Gastroesophageal sphincter (tissue), 4 donors: ENCODE results near the gene PSD4. TPM values are rescaled to one million over a fixed set of nuclear protein-coding genes. Genes with fewer than 3 reads are reported as not detected.

Experiments
- ATAC-seq: fragments of 150-250 bp; one replicate; pipeline ENCODE4 v1.9.1; 2016; ENCODE audit warnings: mild to moderate bottlenecking, moderate library complexity
- H3K27ac ChIP-seq, 4 donors: fragments of 200-600 bp; sonication (generic) in 3 of 4; 1 replicate in 3 of 4; 2 replicates in 1 of 4; pipeline ENCODE4 v1.5.1; 2016 to 2019
- H3K27me3 ChIP-seq: fragments of 200-600 bp; sonication (generic); one replicate; pipeline ENCODE4 v1.5.1; 2019
- H3K36me3 ChIP-seq, 2 donors: fragments of 200-600 bp; sonication (generic); one replicate each; pipeline ENCODE4 v1.5.1; 2019; ENCODE audit warnings: control low read depth in 1 of 2
- H3K4me1 ChIP-seq, 3 donors: fragments of 200-600 bp; sonication (generic); 1 replicate in 2 of 3; 2 replicates in 1 of 3; pipeline ENCODE4 v1.5.1; 2016 to 2019; ENCODE audit warnings: control low read depth in 2 of 3
- H3K4me3 ChIP-seq, 2 donors: fragments of 200-600 bp; sonication (generic); one replicate each; pipeline ENCODE4 v1.5.1; 2019; ENCODE audit warnings: mild to moderate bottlenecking in 1 of 2, moderate library complexity in 1 of 2
- H3K9me3 ChIP-seq, 3 donors: fragments of 200-600 bp; sonication (generic); one replicate each; pipeline ENCODE4 v1.5.1; 2017 to 2019; ENCODE audit warnings: control low read depth in 2 of 3
- CTCF ChIP-seq, 4 experiments: fragments of 200-600 bp in 2 of 4; fragments of 450-650 bp in 2 of 4; sonication (generic) in 1 of 4; IDR thresholded peaks; one replicate each; pipeline ENCODE4 v1.5.1; 2017 to 2019; ENCODE audit warnings: antibody characterized with exemption in 4 of 4, mild to moderate bottlenecking in 2 of 4, moderate library complexity in 2 of 4
- EP300 ChIP-seq: sonication (generic); formaldehyde crosslinking; IDR thresholded peaks from one replicate; pipeline ENCODE4 v1.6.1; 2017; ENCODE audit warnings: antibody characterized with exemption, mild to moderate bottlenecking
- POLR2A ChIP-seq, 2 donors: fragments of 450-650 bp; IDR thresholded peaks; one replicate each; pipeline ENCODE4 v1.6.1; 2017; ENCODE audit warnings: antibody characterized with exemption in 2 of 2, mild to moderate bottlenecking in 2 of 2, moderate library complexity in 1 of 2
- POLR2AphosphoS5 ChIP-seq: sonication (generic); formaldehyde crosslinking; IDR thresholded peaks from one replicate; pipeline ENCODE4 v1.6.1; 2017; ENCODE audit warnings: antibody characterized with exemption
- WGBS, 2 donors: methylation state at CpG; one replicate each; pipeline ENCODE4 v1.1.5; 2018; ENCODE audit warnings: low coverage in 1 of 2; 5-methylcytosine and 5-hydroxymethylcytosine counted together
- total RNA-seq, 4 donors: library from RNA; depleted of rRNA; stranded (reverse); fragments of >200 nt; gene quantifications; one replicate each; pipeline ENCODE4 v1.1.0, GENCODE V29; 2016

The PSD4 gene
- total RNA-seq, 4 donors from 2014 or later, result 3.0 to 4.4 (median 3.6) TPM

DNA sequence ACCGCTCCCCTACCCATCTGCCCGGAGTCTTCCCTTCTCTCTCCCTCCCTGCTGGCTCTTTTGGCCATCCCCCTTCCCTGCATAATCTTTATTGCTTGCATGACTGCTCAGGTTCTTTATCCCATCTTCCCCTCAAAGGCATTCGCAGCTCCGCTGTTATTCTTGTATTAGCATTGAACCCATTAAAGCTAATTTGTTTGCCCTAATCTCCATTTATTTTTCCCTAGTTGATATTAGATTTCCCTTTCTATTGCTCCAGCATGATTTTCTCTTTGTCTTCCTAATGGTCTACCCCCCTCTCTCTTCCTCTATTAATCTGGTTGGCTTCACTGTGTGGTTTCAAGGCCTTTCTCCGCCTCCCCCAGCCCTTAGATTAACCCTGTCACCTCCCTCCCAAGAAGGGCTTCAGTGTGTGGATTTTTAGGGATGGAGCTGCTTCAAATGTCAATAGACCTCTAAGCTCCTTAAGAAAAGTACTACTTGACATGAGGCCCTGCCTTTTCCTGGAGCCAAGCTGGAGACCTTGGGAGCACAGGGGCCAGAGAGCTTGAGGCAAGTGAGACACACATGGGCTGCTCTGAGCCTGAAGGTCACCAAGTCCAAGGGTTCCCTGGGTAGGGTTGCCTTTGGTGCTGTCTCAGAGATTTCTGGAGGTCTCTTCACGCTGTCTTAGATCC, 84.8 kb downstream of the PSD4 start:
- WGBS, 2 donors, result 81 to 82% methylated on average over 4 to 5 of the region's 6 CpGs
- Histone ChIP-seq H3K27me3 (no peaks in the 10 kb centered on the region), H3K4me3 (no peak overlapping the region), H3K27ac (no peak overlapping the region), H3K9me3 (no peaks in the 10 kb centered on the region), H3K4me1 (peaks cover 0 to 18% (median 0%) of the 10 kb centered on the region in 3 donors), H3K36me3 (peaks cover 0 to 9% of the 10 kb centered on the region in 2 donors)
- no peak for ATAC-seq
- TF ChIP-seq CTCF (IDR thresholded peaks at IDR 0.05) (no peak), POLR2A (IDR thresholded peaks at IDR 0.05) (no peak), EP300 (no peak), POLR2AphosphoS5 (no peak)

Other genes starting within 250 kb of the PSD4 start
- gene IL36G, start 196.0 kb upstream of the PSD4 start, total RNA-seq, result 1 to 10 TPM in 1 of 4 donors, under 1 TPM in 1, not detected in 2; 0.78 to 1.8 TPM
- 1 to 10 TPM in 2 of 4 donors, not detected in 2; 1.2 to 9.1 TPM for gene IL36A, start 168.5 kb upstream of the PSD4 start, total RNA-seq
- gene IL36B, start 121.1 kb upstream of the PSD4 start, total RNA-seq, result not detected
- 1 to 10 TPM in 1 of 4 donors, under 1 TPM in 1, not detected in 2; 0.93 to 1.7 TPM for gene IL36RN, start 114.8 kb upstream of the PSD4 start, total RNA-seq
- gene IL1F10, start 106.0 kb upstream of the PSD4 start, total RNA-seq, result not detected
- gene IL1RN, start 46.4 kb upstream of the PSD4 start, total RNA-seq, result 10 to 100 TPM in 1 of 4 donors, 1 to 10 TPM in 2, under 1 TPM in 1; 0.46 to 32.9 (median 2.7) TPM
- gene PAX8, start 105.0 kb downstream of the PSD4 start, total RNA-seq, result 1 to 10 TPM in 2 of 4 donors, under 1 TPM in 1, not detected in 1; 0.62 to 2.5 (median 1.1) TPM